Measurements from ENCODE around the gene PPP6R3.

Gene PPP6R3

DNA sequence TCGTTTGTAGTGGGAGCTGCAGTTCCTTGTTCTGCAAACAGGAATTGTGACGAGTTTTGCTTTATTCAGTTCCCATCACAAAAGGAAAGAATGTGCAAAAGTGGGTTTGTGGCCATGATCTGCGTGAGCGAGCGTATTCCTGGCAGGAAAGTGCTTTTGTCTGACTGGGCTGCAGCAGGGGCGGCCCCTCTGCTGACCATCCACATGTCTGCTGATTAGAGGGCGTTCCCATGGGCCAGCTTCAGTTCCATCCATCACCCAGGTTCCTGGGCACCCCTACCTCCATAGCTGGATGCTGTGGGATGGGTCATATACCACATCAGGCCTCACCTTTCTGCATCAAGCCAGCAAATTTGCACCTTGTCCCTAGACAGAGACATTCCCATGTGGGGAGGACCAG is 194.9 kb downstream of the PPP6R3 start:
- TF ChIP-seq, protein P1, sequence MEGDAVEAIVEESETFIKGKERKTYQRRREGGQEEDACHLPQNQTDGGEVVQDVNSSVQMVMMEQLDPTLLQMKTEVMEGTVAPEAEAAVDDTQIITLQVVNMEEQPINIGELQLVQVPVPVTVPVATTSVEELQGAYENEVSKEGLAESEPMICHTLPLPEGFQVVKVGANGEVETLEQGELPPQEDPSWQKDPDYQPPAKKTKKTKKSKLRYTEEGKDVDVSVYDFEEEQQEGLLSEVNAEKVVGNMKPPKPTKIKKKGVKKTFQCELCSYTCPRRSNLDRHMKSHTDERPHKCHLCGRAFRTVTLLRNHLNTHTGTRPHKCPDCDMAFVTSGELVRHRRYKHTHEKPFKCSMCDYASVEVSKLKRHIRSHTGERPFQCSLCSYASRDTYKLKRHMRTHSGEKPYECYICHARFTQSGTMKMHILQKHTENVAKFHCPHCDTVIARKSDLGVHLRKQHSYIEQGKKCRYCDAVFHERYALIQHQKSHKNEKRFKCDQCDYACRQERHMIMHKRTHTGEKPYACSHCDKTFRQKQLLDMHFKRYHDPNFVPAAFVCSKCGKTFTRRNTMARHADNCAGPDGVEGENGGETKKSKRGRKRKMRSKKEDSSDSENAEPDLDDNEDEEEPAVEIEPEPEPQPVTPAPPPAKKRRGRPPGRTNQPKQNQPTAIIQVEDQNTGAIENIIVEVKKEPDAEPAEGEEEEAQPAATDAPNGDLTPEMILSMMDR (IDR thresholded peaks at IDR 0.05; ENCODE audit: low read depth, low read length): no peak

DNA sequence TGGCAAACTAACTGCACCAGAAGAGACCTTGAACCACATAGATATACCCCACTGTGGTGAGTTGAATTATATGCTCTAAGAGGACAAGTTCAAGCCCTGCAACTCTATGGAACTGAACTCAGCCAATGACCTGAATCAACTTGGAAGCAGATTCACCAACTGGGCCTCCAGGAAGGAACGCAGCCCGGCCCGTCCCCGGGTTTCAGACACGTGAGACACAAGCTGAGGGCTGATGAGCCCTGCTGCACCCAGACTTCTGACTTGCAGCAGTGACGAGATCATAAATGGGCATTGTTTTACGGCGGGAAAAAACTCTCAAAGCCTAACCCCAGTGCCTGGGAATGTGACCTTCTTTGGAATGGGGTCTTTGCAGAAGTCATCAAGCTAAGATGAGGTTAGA is 195.3 kb downstream of the PPP6R3 start:
- TF ChIP-seq, protein P1 (IDR thresholded peaks at IDR 0.05; ENCODE audit: low read depth, low read length): no peak
- DNase-seq: no peak
- Histone ChIP-seq H3K27me3 (ENCODE audit: insufficient read depth, low read depth, severe bottlenecking) (no peaks in the 10 kb centered on the region), H3K36me3 (no peaks in the 10 kb centered on the region), H3K27ac (no peak overlapping the region), H3K4me3 (ENCODE audit: low read depth, low read length) (no peak overlapping the region), H3K9me3 (ENCODE audit: severe bottlenecking) (peaks cover 6% of the 10 kb centered on the region)

More for the DNA sequence above, 194.9 kb downstream of the PPP6R3 start:
- Histone ChIP-seq H3K4me3 (ENCODE audit: low read depth, low read length) (no peak overlapping the region), H3K27me3 (ENCODE audit: insufficient read depth, low read depth, severe bottlenecking) (no peaks in the 10 kb centered on the region), H3K36me3 (no peaks in the 10 kb centered on the region), H3K27ac (no peak overlapping the region), H3K9me3 (ENCODE audit: severe bottlenecking) (peaks cover 6% of the 10 kb centered on the region)
- no peak for DNase-seq

DNA sequence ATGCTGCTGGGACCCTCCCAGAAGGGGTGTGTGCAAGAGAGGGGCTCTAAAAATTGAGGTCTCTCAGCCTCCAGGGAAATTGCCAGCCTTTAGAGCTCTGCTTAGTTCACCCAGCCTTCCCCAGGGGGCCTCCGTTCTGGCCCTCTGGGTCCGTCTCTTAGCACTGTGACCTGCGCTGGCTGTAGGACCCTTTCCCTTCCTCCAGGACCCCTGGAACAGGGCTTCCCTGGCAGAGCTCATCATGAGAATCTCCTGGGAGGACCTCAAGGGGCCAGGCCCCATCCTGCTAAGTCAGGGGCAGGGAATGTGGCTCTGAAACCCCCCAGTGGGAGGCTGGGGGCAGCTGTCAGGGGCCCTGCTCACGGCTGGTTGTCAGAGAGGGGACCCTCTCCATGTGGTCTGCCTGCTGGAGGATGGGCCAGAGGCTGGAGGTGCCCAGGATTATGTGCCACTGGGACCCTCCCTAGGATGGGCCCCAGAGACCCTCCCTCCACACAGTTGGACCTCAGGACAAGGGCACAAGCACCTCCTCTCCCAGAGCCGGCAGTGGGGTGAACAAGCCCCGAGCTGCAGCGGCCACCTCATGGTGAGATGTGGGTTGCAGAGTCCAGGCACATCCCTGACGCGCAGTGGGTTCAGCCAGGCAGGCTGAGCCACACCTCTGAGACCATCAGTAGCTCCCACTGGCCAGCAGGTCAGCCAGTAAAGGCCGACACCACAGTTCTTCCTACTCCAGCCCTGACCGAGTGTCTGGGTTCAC is 196.6 kb downstream of the PPP6R3 start:
- Histone ChIP-seq H3K27me3 (ENCODE audit: insufficient read depth, low read depth, severe bottlenecking) (no peaks in the 10 kb centered on the region), H3K4me3 (ENCODE audit: low read depth, low read length) (no peak overlapping the region), H3K27ac (no peak overlapping the region), H3K9me3 (ENCODE audit: severe bottlenecking) (peaks cover 6% of the 10 kb centered on the region), H3K36me3 (no peaks in the 10 kb centered on the region)
- DNase-seq: no peak
- TF ChIP-seq, protein P1 (IDR thresholded peaks at IDR 0.05; ENCODE audit: low read depth, low read length): no peak

DNA sequence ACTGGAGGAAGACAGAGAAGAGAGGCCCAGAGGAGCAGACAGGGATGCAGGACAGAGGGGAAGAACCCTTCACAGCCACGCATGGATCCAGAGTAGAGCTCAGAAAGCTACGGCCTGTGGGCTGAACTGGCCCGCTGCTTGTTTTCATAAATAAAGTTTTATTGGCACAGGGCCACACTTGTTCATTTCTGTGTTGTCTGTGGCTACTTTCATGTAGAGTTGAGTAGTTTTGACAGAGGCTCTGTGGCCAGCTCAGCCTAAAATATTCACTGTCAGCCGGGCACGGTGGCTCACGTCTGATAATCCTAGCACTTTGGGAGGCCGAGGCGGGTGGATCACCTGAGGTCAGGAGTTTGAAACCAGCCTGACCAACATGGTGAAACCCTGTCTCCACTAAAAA is 197.5 kb downstream of the PPP6R3 start:
- no peak overlapping the region for H3K27ac ChIP-seq
- no peaks in the 10 kb centered on the region for H3K36me3 ChIP-seq
- DNase-seq: no peak
- no peak overlapping the region for H3K4me3 ChIP-seq (ENCODE audit: low read depth, low read length)
- TF ChIP-seq, protein P1 (IDR thresholded peaks at IDR 0.05; ENCODE audit: low read depth, low read length): no peak
- H3K9me3 ChIP-seq (ENCODE audit: severe bottlenecking): peaks cover 6% of the 10 kb centered on the region
- H3K27me3 ChIP-seq (ENCODE audit: insufficient read depth, low read depth, severe bottlenecking): no peaks in the 10 kb centered on the region

DNA sequence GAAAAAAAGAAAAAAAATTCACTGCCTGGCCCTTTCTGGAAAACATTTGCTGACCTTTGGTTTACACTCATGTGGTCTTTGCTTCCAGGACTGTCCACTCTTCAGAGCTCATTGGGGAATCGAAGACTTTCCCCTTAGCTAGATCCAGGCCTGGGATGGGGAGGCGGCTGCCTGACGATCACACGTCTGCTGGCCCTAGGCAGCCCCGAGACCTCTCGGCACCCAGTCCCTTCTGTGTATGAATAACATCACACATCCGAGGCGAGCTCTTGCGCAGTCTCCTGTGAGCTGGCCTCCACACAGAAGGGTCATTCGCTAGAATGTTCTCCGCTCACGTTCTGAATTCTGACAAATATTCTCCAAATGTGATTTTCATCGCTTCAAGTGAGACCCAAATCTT is 198.1 kb downstream of the PPP6R3 start:
- Histone ChIP-seq H3K36me3 (no peaks in the 10 kb centered on the region), H3K27me3 (ENCODE audit: insufficient read depth, low read depth, severe bottlenecking) (no peaks in the 10 kb centered on the region), H3K27ac (no peak overlapping the region), H3K9me3 (ENCODE audit: severe bottlenecking) (peaks cover 6% of the 10 kb centered on the region), H3K4me3 (ENCODE audit: low read depth, low read length) (no peak overlapping the region)
- no peak for DNase-seq
- TF ChIP-seq, protein P1 (IDR thresholded peaks at IDR 0.05; ENCODE audit: low read depth, low read length): no peak

Measured in WERI-Rb-1 (cell line).